Panc1 (cell line): ENCODE data around the gene TMEM117. TPM values are rescaled to one million over a fixed set of nuclear protein-coding genes. Genes with fewer than 3 reads are reported as not detected.
A peak's percentile ranks its signal among the peaks of the same experiment; 100 is the strongest.

ENCODE experiments used
- ATAC-seq: fragments of 200-7000 bp; cut with Tn5 transposase; 2 replicates; pipeline ENCODE4 v1.9.1; 2020; ENCODE audit warnings: mild to moderate bottlenecking, moderate library complexity
- BruUV-seq: library from RNA; stranded (reverse); fragments of 400-500 nt; replicated peaks from 2 replicates; lab custom pipeline; 2021; lab: Mats Ljungman, UMichigan
- CTCF ChIA-PET: fragments of 300-600 bp; sonication (Branson Sonifier 250); formaldehyde crosslinking; loops from one replicate; lab custom pipeline; 2022; ENCODE audit warnings: antibody characterized with exemption; lab: Charles Lee
- POLR2A ChIA-PET: fragments of 300-600 bp; sonication (Branson Sonifier 250); formaldehyde crosslinking; loops from one replicate; lab custom pipeline; 2022; ENCODE audit warnings: antibody characterized with exemption; lab: Charles Lee
- DNase-seq: peaks from one replicate; pipeline ENCODE4 v3.0.0-alpha.2; 2010; ENCODE audit warnings: low read depth, low spot score
- H3K27ac ChIP-seq: 2 replicates; pipeline ENCODE4 v1.5.1; 2011; ENCODE audit warnings: mild to moderate bottlenecking, low read length, inconsistent platforms
- H3K27me3 ChIP-seq: fragments of 200-500 bp; sonication (Bioruptor generic); 2 replicates; pipeline ENCODE4 v1.6.0; 2014; ENCODE audit warnings: low read length, inconsistent platforms; ENCODE audit not compliant: control insufficient read depth, insufficient read depth
- H3K36me3 ChIP-seq: fragments of 200-500 bp; sonication (Bioruptor generic); 2 replicates; pipeline ENCODE4 v1.5.1; 2014; ENCODE audit warnings: inconsistent platforms, mild to moderate bottlenecking, low read length, moderate library complexity; ENCODE audit not compliant: control insufficient read depth, insufficient read depth
- H3K4me1 ChIP-seq: 2 replicates; pipeline ENCODE4 v1.5.1; 2011; ENCODE audit warnings: inconsistent platforms, mild to moderate bottlenecking, low read length, moderate library complexity; ENCODE audit not compliant: control insufficient read depth, insufficient read depth
- H3K4me3 ChIP-seq, 2 experiments: 2 replicates each; pipeline ENCODE4 v1.5.1; 2011 to 2012; ENCODE audit warnings: low read depth in 2 of 2, low read length in 2 of 2, mild to moderate bottlenecking in 2 of 2, inconsistent platforms in 1 of 2, moderate library complexity in 1 of 2
- H3K9me3 ChIP-seq: fragments of 200-500 bp; sonication (Bioruptor generic); 2 replicates; pipeline ENCODE4 v1.5.1; 2014; ENCODE audit warnings: low read depth, mild to moderate bottlenecking, inconsistent platforms, low read length, moderate library complexity; ENCODE audit not compliant: control insufficient read depth, insufficient read depth
- CTCF ChIP-seq: fragments of 450-650 bp; IDR thresholded peaks from 2 replicates; pipeline ENCODE4 v1.5.1; 2017; ENCODE audit warnings: mild to moderate bottlenecking
- POLR2AphosphoS5 ChIP-seq: IDR thresholded peaks from 2 replicates; pipeline ENCODE4 v1.6.1; 2012; ENCODE audit warnings: mild to moderate bottlenecking, low read depth, low read length, moderate library complexity
- REST ChIP-seq, 2 experiments: IDR thresholded peaks; 2 replicates each; pipeline ENCODE4 v1.6.1; 2011 to 2012; ENCODE audit warnings: low read depth in 2 of 2, control low read depth in 1 of 2, low read length in 1 of 2, mild to moderate bottlenecking in 1 of 2, moderate library complexity in 1 of 2; ENCODE audit not compliant: insufficient read depth in 1 of 2
- SIN3A ChIP-seq: IDR thresholded peaks from 2 replicates; pipeline ENCODE4 v1.6.1; 2012; ENCODE audit warnings: low read depth, mild to moderate bottlenecking, low read length, moderate library complexity, borderline replicate concordance; ENCODE audit not compliant: insufficient read depth
- TCF7L2 ChIP-seq: IDR thresholded peaks from 2 replicates; pipeline ENCODE4 v1.6.1; 2011; ENCODE audit warnings: mild to moderate bottlenecking, low read depth, low read length, inconsistent platforms
- in situ Hi-C: cut with HindIII; loops from 2 replicates; pipeline ENCODE4 v1.10.0; 2016; ENCODE audit warnings: low sequenced_read_pairs, low pct_unique_long_range_greater_than_20kb
- intact Hi-C: fragments of 100-400 bp; cut with micrococcal nuclease; formaldehyde crosslinking; loops from one replicate; pipeline ENCODE4 v1.10.0; 2022; ENCODE audit not compliant: unreplicated experiment
- total RNA-seq: library from RNA; stranded (reverse); gene quantifications from one replicate; pipeline ENCODE4 v1.2.1, GENCODE V29; 2021; ENCODE audit not compliant: unreplicated experiment

The TMEM117 gene
- total RNA-seq, 1 experiment from 2014 or later: 5.5 TPM

GRCh38 chr12:43880547-43880946, 44.7 kb downstream of the TMEM117 start:
- H3K4me3 ChIP-seq: no peak overlapping the region
- H3K27ac ChIP-seq: no peak overlapping the region
- POLR2A ChIA-PET: no interaction called here
- no peak for ATAC-seq
- intact Hi-C loops: loop anchor here (5.0 kb wide), 3 partner anchors 123 to 433 kb away; partner anchors contain the start of genes IRAK4 and PUS7L
- no peaks in the 10 kb centered on the region for H3K36me3 ChIP-seq
- no peak for DNase-seq
- H3K4me1 ChIP-seq: no peaks in the 10 kb centered on the region; the same call in 1 of the 2 replicates
- no peaks in the 10 kb centered on the region for H3K9me3 ChIP-seq
- no peaks in the 10 kb centered on the region for H3K27me3 ChIP-seq
- TF ChIP-seq POLR2AphosphoS5: no peak
- no peak for TF ChIP-seq CTCF
- no peak for TF ChIP-seq SIN3A
- 0 out of 2 replicates have a peak, but pooled peaks have one; percentile 27 for TF ChIP-seq TCF7L2
- CTCF ChIA-PET: no interaction called here
- BruUV-seq: no TSS peak
- in situ Hi-C loops: loop anchor here (10.0 kb wide), 1 partner anchor 116 kb away; no protein-coding TSS in a partner anchor

- ATAC-seq: peak; percentile 92
- no peaks in the 10 kb centered on the region for H3K27me3 ChIP-seq
- H3K4me1 ChIP-seq: no peaks in the 10 kb centered on the region; the same call in 1 of the 2 replicates
- ChIA-PET POLR2A (no interaction called here), CTCF (interaction anchor here (0.7 to 1.2 kb wide), 8 partner anchors 76 to 439 kb away, joined by 3 to 20 read pairs (median 3); partner anchors contain the start of genes IRAK4 and TWF1)
- no TSS peak for BruUV-seq
- no peak overlapping the region for H3K27ac ChIP-seq
- in situ Hi-C loops (loop anchor here (10.0 kb wide), 1 partner anchor 118 kb away; no protein-coding TSS in a partner anchor), intact Hi-C loops (loop anchor here (1.0 to 5.0 kb wide), 4 partner anchors 106 to 435 kb away; partner anchors contain the start of genes IRAK4 and PUS7L)
- no peak overlapping the region for H3K4me3 ChIP-seq
- TF ChIP-seq TCF7L2: no peak
- peak; percentile 87; the same call in 1 of the 2 replicates for TF ChIP-seq CTCF
- DNase-seq: peak; percentile 56
- H3K36me3 ChIP-seq: no peaks in the 10 kb centered on the region
- no peaks in the 10 kb centered on the region for H3K9me3 ChIP-seq
Observed at GRCh38 chr12:43882578-43883178, 46.8 kb downstream of the TMEM117 start.

GRCh38 chr12:43883311-43883710, 47.4 kb downstream of the TMEM117 start:
- no peaks in the 10 kb centered on the region for H3K27me3 ChIP-seq
- ChIA-PET POLR2A (no interaction called here), CTCF (interaction anchor here (0.7 to 1.2 kb wide), 2 partner anchors 106 to 1133 kb away, joined by 7 to 20 read pairs; no protein-coding TSS in a partner anchor)
- intact Hi-C loops: loop anchor here (5.0 kb wide), 3 partner anchors 126 to 436 kb away; partner anchors contain the start of genes IRAK4 and PUS7L
- DNase-seq (no peak), ATAC-seq (no peak)
- no peak overlapping the region for H3K4me3 ChIP-seq
- TF ChIP-seq CTCF (no peak), TCF7L2 (no peak), SIN3A (no peak), POLR2AphosphoS5 (no peak), REST (IDR thresholded peaks at IDR 0.05; ENCODE audit: insufficient read depth in 1 of 2, low read depth in 2 of 2, low read length in 1 of 2) (no peak)
- H3K27ac ChIP-seq: no peak overlapping the region
- H3K9me3 ChIP-seq: no peaks in the 10 kb centered on the region
- H3K4me1 ChIP-seq: no peaks in the 10 kb centered on the region; the same call in 1 of the 2 replicates
- in situ Hi-C loops: loop anchor here (10.0 kb wide), 1 partner anchor 119 kb away; no protein-coding TSS in a partner anchor
- no TSS peak for BruUV-seq
- no peaks in the 10 kb centered on the region for H3K36me3 ChIP-seq
